Mammary epithelial cell (primary cell): ENCODE results near the gene SOX5.

Experiments used
- CTCF ChIP-seq, 2 donors: IDR thresholded peaks in 1 of 2; conservative IDR thresholded peaks in 1 of 2; 2 replicates each; pipeline ENCODE4 v1.5.1; 2011 to 2012; ENCODE audit warnings: inconsistent platforms in 2 of 2, low read length in 2 of 2, mild to moderate bottlenecking in 2 of 2, control low read depth in 1 of 2, low read depth in 1 of 2; ENCODE audit not compliant: insufficient read depth in 1 of 2; ENCODE audit errors: extremely low read depth in 1 of 2
- EZH2 ChIP-seq: IDR thresholded peaks from 2 replicates; pipeline ENCODE4 v1.6.1; 2012; ENCODE audit warnings: low read length, inconsistent platforms, borderline replicate concordance

- TF ChIP-seq CTCF (conservative IDR thresholded peaks at IDR 0.05 in 1 of 2, IDR thresholded peaks at IDR 0.05 in 1 of 2; ENCODE audit: extremely low read depth in 1 of 2, insufficient read depth in 1 of 2, low read depth in 1 of 2, low read length in 2 of 2): no peak
- TF ChIP-seq EZH2: no peak
These were observed 397.1 kb downstream of the SOX5 start for GRCh38 chr12:23552417-23552816.
